NCI-H69 (cell line): ENCODE results near the gene TARS2.
A peak's percentile ranks its signal among the peaks of the same experiment; 100 is the strongest.

Source experiments
- DNase-seq: peaks from one replicate; lab custom pipeline; 2025; lab: John Stamatoyannopoulos, UW

TARS2 gene

GRCh38 chr1:150507912-150508864, 21.0 kb downstream of the TARS2 start, which contains the start of gene ECM1:
ECM1 (plus strand) TSS chr1:150508109; CDS start chr1:150508210, 101 bp downstream.
- peak; percentile 83 for DNase-seq

GRCh38 chr1:150508982-150509381, 21.8 kb downstream of the TARS2 start:
- DNase-seq = no peak

GRCh38 chr1:150511551-150511950, 24.3 kb downstream of the TARS2 start:
- peak; percentile 99 for DNase-seq

GRCh38 chr1:150511985-150512660, 24.9 kb downstream of the TARS2 start:
- no peak for DNase-seq

- DNase-seq = no peak
These were observed 25.6 kb downstream of the TARS2 start for GRCh38 chr1:150512846-150513245.

GRCh38 chr1:150513351-150513791, 26.2 kb downstream of the TARS2 start:
- DNase-seq = peak; percentile 53

- no peak for DNase-seq
These were observed 27.0 kb downstream of the TARS2 start for GRCh38 chr1:150514260-150514659.

GRCh38 chr1:150514913-150515327, 27.7 kb downstream of the TARS2 start:
- no peak for DNase-seq

GRCh38 chr1:150515328-150516049, 28.3 kb downstream of the TARS2 start, which contains the start of gene FALEC:
FALEC (plus strand) TSS chr1:150515752.
- peak; percentile 99 for DNase-seq

- DNase-seq = peak; percentile 78
These were observed 28.9 kb downstream of the TARS2 start for GRCh38 chr1:150516050-150516591.

GRCh38 chr1:150516616-150517015, 29.4 kb downstream of the TARS2 start:
- DNase-seq = peak; percentile 66

GRCh38 chr1:150521196-150521968, 34.2 kb downstream of the TARS2 start:
- no peak for DNase-seq

GRCh38 chr1:150525348-150525747, 38.1 kb downstream of the TARS2 start:
- no peak for DNase-seq

GRCh38 chr1:150528196-150528595, 41.0 kb downstream of the TARS2 start:
- DNase-seq = no peak

GRCh38 chr1:150529017-150529416, 41.8 kb downstream of the TARS2 start:
- no peak for DNase-seq

GRCh38 chr1:150530491-150531159, 43.4 kb downstream of the TARS2 start:
- no peak for DNase-seq

GRCh38 chr1:150532860-150533259, 45.6 kb downstream of the TARS2 start:
- DNase-seq = no peak

- no peak for DNase-seq
These were observed 46.8 kb downstream of the TARS2 start for GRCh38 chr1:150534002-150534401.

- no peak for DNase-seq
These were observed 48.5 kb downstream of the TARS2 start for GRCh38 chr1:150535511-150536287.
